HAP-1 (cell line): Measurements from ENCODE around the gene PLEKHG4B.
A peak's percentile ranks its signal among the peaks of the same experiment; 100 is the strongest.

Experiments used
- DNase-seq, 2 experiments: peaks; one replicate each; pipeline ENCODE4 v3.0.0-alpha.2; 2016 to 2020; ENCODE audit warnings: low spot score in 2 of 2
- H3K27me3 ChIP-seq: fragments of 250-450 bp; sonication (Bioruptor Pico); 2 replicates; pipeline ENCODE4 v1.5.1; 2020; ENCODE audit warnings: low read depth, mild to moderate bottlenecking, moderate library complexity
- H3K36me3 ChIP-seq: fragments of 250-450 bp; sonication (Bioruptor Pico); replicated peaks from 2 replicates; pipeline ENCODE4 v1.5.1; 2020; ENCODE audit warnings: mild to moderate bottlenecking
- H3K4me1 ChIP-seq: fragments of 250-450 bp; sonication (Bioruptor Pico); 2 replicates; pipeline ENCODE4 v1.5.1; 2020; ENCODE audit warnings: mild to moderate bottlenecking
- H3K4me3 ChIP-seq: fragments of 250-450 bp; sonication (Bioruptor Pico); 2 replicates; pipeline ENCODE4 v1.5.1; 2020; ENCODE audit warnings: mild to moderate bottlenecking, moderate library complexity
- H3K9me3 ChIP-seq: fragments of 250-450 bp; sonication (Bioruptor Pico); 2 replicates; pipeline ENCODE4 v1.5.1; 2020; ENCODE audit warnings: mild to moderate bottlenecking, moderate library complexity
- in situ Hi-C: fragments of 300-500 bp; cut with MboI; formaldehyde crosslinking; loops from 3 replicates; pipeline ENCODE4 v1.14.3; 2020; ENCODE audit warnings: low sequenced_read_pairs, inconsistent platforms, mixed read lengths

Gene PLEKHG4B

GRCh38 chr5:156411-157072 is 64.6 kb downstream of the PLEKHG4B start:
- no peak for DNase-seq
- in situ Hi-C loops, result no loop called here
- H3K9me3 ChIP-seq, result no peaks in the 10 kb centered on the region
- H3K4me3 ChIP-seq, result no peak overlapping the region
- H3K27me3 ChIP-seq, result no peaks in the 10 kb centered on the region
- peaks cover 25% of the 10 kb centered on the region for H3K36me3 ChIP-seq
- no peaks in the 10 kb centered on the region for H3K4me1 ChIP-seq

GRCh38 chr5:157126-157715 is 65.3 kb downstream of the PLEKHG4B start:
- in situ Hi-C loops, result no loop called here
- DNase-seq, result peak in 1 of 2 experiments; percentile 3
- Histone ChIP-seq H3K36me3 (peaks cover 30% of the 10 kb centered on the region), H3K27me3 (no peaks in the 10 kb centered on the region), H3K4me3 (no peak overlapping the region), H3K9me3 (no peaks in the 10 kb centered on the region), H3K4me1 (no peaks in the 10 kb centered on the region)

- in situ Hi-C loops, result no loop called here
- Histone ChIP-seq H3K4me1 (no peaks in the 10 kb centered on the region), H3K9me3 (no peaks in the 10 kb centered on the region), H3K27me3 (no peaks in the 10 kb centered on the region), H3K36me3 (peaks cover 30% of the 10 kb centered on the region), H3K4me3 (no peak overlapping the region)
- peak in 1 of 2 experiments; percentile 7 for DNase-seq
Observed at GRCh38 chr5:157801-158200, 65.8 kb downstream of the PLEKHG4B start.

- in situ Hi-C loops, result no loop called here
Observed at GRCh38 chr5:158807-159447, 67.0 kb downstream of the PLEKHG4B start.

GRCh38 chr5:159448-160172 is 67.6 kb downstream of the PLEKHG4B start:
- in situ Hi-C loops, result no loop called here
- Histone ChIP-seq H3K27me3 (no peaks in the 10 kb centered on the region), H3K36me3 (peaks cover 21% of the 10 kb centered on the region), H3K4me1 (no peaks in the 10 kb centered on the region), H3K4me3 (no peak overlapping the region), H3K9me3 (no peaks in the 10 kb centered on the region)
- no peak for DNase-seq

More at GRCh38 chr5:158807-159447, 67.0 kb downstream of the PLEKHG4B start:
- no peak overlapping the region for H3K4me3 ChIP-seq
- H3K36me3 ChIP-seq, result peaks cover 21% of the 10 kb centered on the region
- peak in 1 of 2 experiments; percentile 3 for DNase-seq
- H3K27me3 ChIP-seq, result no peaks in the 10 kb centered on the region
- H3K9me3 ChIP-seq, result no peaks in the 10 kb centered on the region
- no peaks in the 10 kb centered on the region for H3K4me1 ChIP-seq

- no peak for DNase-seq
- Histone ChIP-seq H3K4me3 (no peak overlapping the region), H3K27me3 (no peaks in the 10 kb centered on the region), H3K9me3 (no peaks in the 10 kb centered on the region), H3K4me1 (no peaks in the 10 kb centered on the region), H3K36me3 (peaks cover 16% of the 10 kb centered on the region)
- in situ Hi-C loops, result no loop called here
Observed at GRCh38 chr5:160173-160510, 68.2 kb downstream of the PLEKHG4B start.

- in situ Hi-C loops, result no loop called here
- Histone ChIP-seq H3K9me3 (no peaks in the 10 kb centered on the region), H3K4me1 (no peaks in the 10 kb centered on the region), H3K4me3 (no peak overlapping the region), H3K36me3 (peaks cover 8% of the 10 kb centered on the region), H3K27me3 (no peaks in the 10 kb centered on the region)
- no peak for DNase-seq
Observed at GRCh38 chr5:160921-161802, 69.2 kb downstream of the PLEKHG4B start.

- Histone ChIP-seq H3K4me3 (no peak overlapping the region), H3K4me1 (no peaks in the 10 kb centered on the region), H3K9me3 (no peaks in the 10 kb centered on the region), H3K36me3 (peaks cover 8% of the 10 kb centered on the region), H3K27me3 (no peaks in the 10 kb centered on the region)
- no peak for DNase-seq
- in situ Hi-C loops, result no loop called here
Observed at GRCh38 chr5:161803-162110, 69.8 kb downstream of the PLEKHG4B start.

- in situ Hi-C loops, result no loop called here
Observed at GRCh38 chr5:162190-162564, 70.2 kb downstream of the PLEKHG4B start.

GRCh38 chr5:162565-163337 is 70.8 kb downstream of the PLEKHG4B start:
- no peak for DNase-seq
- in situ Hi-C loops, result no loop called here
- Histone ChIP-seq H3K36me3 (peaks cover 8% of the 10 kb centered on the region; the same call in 1 of the 2 replicates), H3K27me3 (no peaks in the 10 kb centered on the region), H3K4me1 (no peaks in the 10 kb centered on the region), H3K4me3 (no peak overlapping the region), H3K9me3 (no peaks in the 10 kb centered on the region)

More at GRCh38 chr5:162190-162564, 70.2 kb downstream of the PLEKHG4B start:
- Histone ChIP-seq H3K4me1 (no peaks in the 10 kb centered on the region), H3K4me3 (no peak overlapping the region), H3K9me3 (no peaks in the 10 kb centered on the region), H3K36me3 (peaks cover 8% of the 10 kb centered on the region; the same call in 1 of the 2 replicates), H3K27me3 (no peaks in the 10 kb centered on the region)
- no peak for DNase-seq

GRCh38 chr5:163338-163620 is 71.3 kb downstream of the PLEKHG4B start:
- in situ Hi-C loops, result no loop called here
- H3K36me3 ChIP-seq, result peaks cover 8% of the 10 kb centered on the region; the same call in 1 of the 2 replicates
- DNase-seq, result no peak

GRCh38 chr5:163841-164240 is 71.9 kb downstream of the PLEKHG4B start:
- in situ Hi-C loops, result no loop called here
- Histone ChIP-seq H3K27me3 (no peaks in the 10 kb centered on the region), H3K4me1 (no peaks in the 10 kb centered on the region)

More at GRCh38 chr5:163338-163620, 71.3 kb downstream of the PLEKHG4B start:
- no peaks in the 10 kb centered on the region for H3K9me3 ChIP-seq
- H3K4me3 ChIP-seq, result no peak overlapping the region
- no peaks in the 10 kb centered on the region for H3K27me3 ChIP-seq
- H3K4me1 ChIP-seq, result no peaks in the 10 kb centered on the region

GRCh38 chr5:164244-164643 is 72.3 kb downstream of the PLEKHG4B start:
- H3K36me3 ChIP-seq, result peaks cover 5% of the 10 kb centered on the region; the same call in 1 of the 2 replicates
- in situ Hi-C loops, result no loop called here
- DNase-seq, result peak in 1 of 2 experiments; percentile 39
- no peaks in the 10 kb centered on the region for H3K27me3 ChIP-seq
- H3K4me1 ChIP-seq, result no peaks in the 10 kb centered on the region
- H3K9me3 ChIP-seq, result no peaks in the 10 kb centered on the region
- no peak overlapping the region for H3K4me3 ChIP-seq

More at GRCh38 chr5:163841-164240, 71.9 kb downstream of the PLEKHG4B start:
- no peak overlapping the region for H3K4me3 ChIP-seq
- no peak for DNase-seq
- no peaks in the 10 kb centered on the region for H3K9me3 ChIP-seq
- peaks cover 6% of the 10 kb centered on the region; the same call in 1 of the 2 replicates for H3K36me3 ChIP-seq
